ENCODE measurements around the gene CYB5R2.

The CYB5R2 gene

DNA sequence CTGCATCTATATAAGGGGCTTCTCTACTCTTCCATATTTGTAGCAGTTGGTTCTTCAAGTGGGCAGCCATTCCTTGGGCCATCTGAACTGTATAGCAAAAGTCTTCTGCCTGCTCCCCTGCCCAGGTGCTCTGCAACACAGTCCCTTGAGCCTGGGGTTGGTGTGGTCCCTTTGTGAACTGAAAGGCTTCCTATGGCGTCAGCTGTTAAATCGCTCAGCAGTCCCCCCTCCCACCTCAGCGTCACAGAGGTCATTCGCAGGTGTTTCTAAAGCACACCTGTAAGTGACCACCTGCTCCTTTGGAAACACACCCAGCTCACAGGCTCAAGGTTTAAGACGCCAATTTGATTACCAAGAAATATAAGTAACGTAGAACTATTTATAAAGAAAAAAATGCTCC is 37.0 kb downstream of the CYB5R2 start:
- no peaks in the 10 kb centered on the region for H3K79me2 ChIP-seq (ENCODE audit: control insufficient read depth, insufficient read depth, low read length)
- no CpG with 5 or more reads among the region's 6 CpGs for WGBS (ENCODE audit: extremely low coverage, insufficient coverage, low lambda C conversion rate)
- H3K4me2 ChIP-seq (ENCODE audit: low read length) = no peak overlapping the region
- no peak overlapping the region for H2BK5ac ChIP-seq (ENCODE audit: low read length)
- no peak overlapping the region for H2BK15ac ChIP-seq (replicated peaks; ENCODE audit: low read depth)
- H4K5ac ChIP-seq (ENCODE audit: low read length) = no peak overlapping the region
- no peak overlapping the region for H3K56ac ChIP-seq (ENCODE audit: low read length)
- H3K79me1 ChIP-seq (ENCODE audit: low read length) = no peaks in the 10 kb centered on the region
- H3K18ac ChIP-seq (ENCODE audit: low read length) = no peak overlapping the region
- no peak overlapping the region for H3K23ac ChIP-seq (ENCODE audit: low read length)
- H3K27me3 ChIP-seq (ENCODE audit: insufficient read depth, low read length, poor library complexity) = no peaks in the 10 kb centered on the region
- no peak for DNase-seq
- peaks cover 4% of the 10 kb centered on the region for H3K36me3 ChIP-seq (ENCODE audit: control insufficient read depth, insufficient read depth, low read length)
- H3K4me1 ChIP-seq (ENCODE audit: control insufficient read depth, low read depth, low read length) = no peaks in the 10 kb centered on the region
- H2AK5ac ChIP-seq (ENCODE audit: low read length) = no peak overlapping the region
- no peak overlapping the region for H3K4ac ChIP-seq (ENCODE audit: low read depth, low read length)
- no peak overlapping the region for H4K8ac ChIP-seq (ENCODE audit: low read depth, low read length)
- H3K27ac ChIP-seq (ENCODE audit: low read depth, low read length) = no peak overlapping the region
- H2BK120ac ChIP-seq (ENCODE audit: low read depth, low read length) = no peak overlapping the region
- no peak overlapping the region for H3K9ac ChIP-seq (ENCODE audit: low read length)
- H3K4me3 ChIP-seq (ENCODE audit: low read length) = no peak overlapping the region

DNA sequence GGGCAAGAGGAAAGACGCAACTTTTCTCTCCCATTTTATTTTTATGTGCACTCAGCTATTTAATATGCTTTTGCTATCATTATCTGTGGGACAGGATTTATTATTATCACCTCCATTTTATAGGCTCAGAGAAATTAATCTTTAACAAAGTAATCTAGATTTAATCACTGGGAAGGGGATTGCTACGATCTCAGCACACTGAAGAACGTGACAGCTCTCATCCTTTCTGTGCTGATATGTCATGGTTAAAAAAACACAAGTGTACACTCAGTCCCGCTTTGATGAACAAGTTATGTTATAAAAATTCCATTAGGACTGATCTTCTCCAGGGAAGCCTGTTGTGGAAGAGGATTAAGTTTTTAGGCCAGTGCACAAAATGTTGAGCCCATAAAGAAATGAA is 37.6 kb downstream of the CYB5R2 start:
- no peak overlapping the region for H2BK15ac ChIP-seq (replicated peaks; ENCODE audit: low read depth)
- no peak overlapping the region for H3K18ac ChIP-seq (ENCODE audit: low read length)
- H3K23ac ChIP-seq (ENCODE audit: low read length) = no peak overlapping the region
- H2AK5ac ChIP-seq (ENCODE audit: low read length) = no peak overlapping the region
- H3K4me3 ChIP-seq (ENCODE audit: low read length) = no peak overlapping the region
- no peak overlapping the region for H3K4me2 ChIP-seq (ENCODE audit: low read length)
- no peak overlapping the region for H2BK5ac ChIP-seq (ENCODE audit: low read length)
- H3K4me1 ChIP-seq (ENCODE audit: control insufficient read depth, low read depth, low read length) = no peaks in the 10 kb centered on the region
- H4K8ac ChIP-seq (ENCODE audit: low read depth, low read length) = no peak overlapping the region
- H3K36me3 ChIP-seq (ENCODE audit: control insufficient read depth, insufficient read depth, low read length) = peaks cover 4% of the 10 kb centered on the region
- H3K27me3 ChIP-seq (ENCODE audit: insufficient read depth, low read length, poor library complexity) = no peaks in the 10 kb centered on the region
- no peak overlapping the region for H4K5ac ChIP-seq (ENCODE audit: low read length)
- no peak overlapping the region for H3K27ac ChIP-seq (ENCODE audit: low read depth, low read length)
- no peak overlapping the region for H2BK120ac ChIP-seq (ENCODE audit: low read depth, low read length)
- no peak for DNase-seq
- no peak overlapping the region for H3K9ac ChIP-seq (ENCODE audit: low read length)
- no CpG with 5 or more reads among the region's 4 CpGs for WGBS (ENCODE audit: extremely low coverage, insufficient coverage, low lambda C conversion rate)
- H3K79me2 ChIP-seq (ENCODE audit: control insufficient read depth, insufficient read depth, low read length) = no peaks in the 10 kb centered on the region
- H3K56ac ChIP-seq (ENCODE audit: low read length) = no peak overlapping the region
- no peaks in the 10 kb centered on the region for H3K79me1 ChIP-seq (ENCODE audit: low read length)
- no peak overlapping the region for H3K4ac ChIP-seq (ENCODE audit: low read depth, low read length)

DNA sequence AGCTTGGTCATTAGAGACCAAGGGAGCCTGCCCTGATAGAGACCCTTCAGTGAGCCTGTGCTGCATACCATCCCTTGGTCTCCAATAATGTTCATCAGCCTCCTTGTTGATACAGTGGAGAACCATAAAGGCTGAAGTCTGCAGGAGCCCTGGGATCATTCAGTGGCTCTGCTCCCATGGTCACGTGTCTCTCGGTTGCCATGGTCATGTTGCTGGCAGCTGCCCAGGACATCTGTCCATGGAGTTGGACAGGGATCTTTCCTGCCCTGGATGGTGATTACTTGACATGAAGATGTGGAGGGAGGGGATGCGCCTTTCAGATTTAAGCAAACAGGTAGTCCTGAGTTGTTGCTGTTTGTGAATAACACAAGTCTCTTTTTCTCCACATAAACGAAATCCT is 38.2 kb downstream of the CYB5R2 start:
- no peaks in the 10 kb centered on the region for H3K79me2 ChIP-seq (ENCODE audit: control insufficient read depth, insufficient read depth, low read length)
- no peak overlapping the region for H4K5ac ChIP-seq (ENCODE audit: low read length)
- H3K9ac ChIP-seq (ENCODE audit: low read length) = no peak overlapping the region
- no peak overlapping the region for H3K23ac ChIP-seq (ENCODE audit: low read length)
- no peak overlapping the region for H3K18ac ChIP-seq (ENCODE audit: low read length)
- H3K27ac ChIP-seq (ENCODE audit: low read depth, low read length) = no peak overlapping the region
- no peaks in the 10 kb centered on the region for H3K4me1 ChIP-seq (ENCODE audit: control insufficient read depth, low read depth, low read length)
- no peak overlapping the region for H2BK5ac ChIP-seq (ENCODE audit: low read length)
- no peak overlapping the region for H4K8ac ChIP-seq (ENCODE audit: low read depth, low read length)
- no peak overlapping the region for H2BK15ac ChIP-seq (replicated peaks; ENCODE audit: low read depth)
- no peak for DNase-seq
- H3K4me2 ChIP-seq (ENCODE audit: low read length) = no peak overlapping the region
- peaks cover 4% of the 10 kb centered on the region for H3K36me3 ChIP-seq (ENCODE audit: control insufficient read depth, insufficient read depth, low read length)
- H2AK5ac ChIP-seq (ENCODE audit: low read length) = no peak overlapping the region
- H3K27me3 ChIP-seq (ENCODE audit: insufficient read depth, low read length, poor library complexity) = no peaks in the 10 kb centered on the region
- H3K4me3 ChIP-seq (ENCODE audit: low read length) = no peak overlapping the region
- no peaks in the 10 kb centered on the region for H3K79me1 ChIP-seq (ENCODE audit: low read length)
- no peak overlapping the region for H3K56ac ChIP-seq (ENCODE audit: low read length)
- no peak overlapping the region for H3K4ac ChIP-seq (ENCODE audit: low read depth, low read length)
- WGBS (ENCODE audit: extremely low coverage, insufficient coverage, low lambda C conversion rate) = no CpG with 5 or more reads among the region's 4 CpGs
- H2BK120ac ChIP-seq (ENCODE audit: low read depth, low read length) = no peak overlapping the region

DNA sequence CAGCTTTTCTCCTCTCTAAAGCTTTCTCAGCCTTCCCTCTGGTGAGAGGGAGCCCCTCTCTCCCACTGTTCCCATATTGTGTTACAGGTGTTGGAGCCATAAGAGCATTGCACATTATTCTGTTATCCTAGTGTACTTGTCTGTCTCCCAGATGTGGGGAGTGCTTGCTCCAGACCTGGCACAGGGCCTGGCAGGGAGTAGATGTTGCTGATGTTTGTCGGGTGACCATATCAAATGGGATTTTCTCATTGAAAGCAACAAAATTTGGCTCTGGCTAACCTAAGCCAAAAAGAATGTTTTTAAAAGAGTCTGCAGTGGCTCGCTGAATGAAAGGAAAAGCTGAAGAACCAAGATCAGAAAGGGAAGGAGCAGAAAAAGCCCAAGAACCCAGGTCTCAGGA is 41.1 kb downstream of the CYB5R2 start:
- Histone ChIP-seq H3K9ac (ENCODE audit: low read length) (no peak overlapping the region), H3K36me3 (ENCODE audit: control insufficient read depth, insufficient read depth, low read length) (peaks cover 6% of the 10 kb centered on the region), H3K27ac (ENCODE audit: low read depth, low read length) (no peak overlapping the region), H2BK120ac (ENCODE audit: low read depth, low read length) (no peak overlapping the region), H3K4me1 (ENCODE audit: control insufficient read depth, low read depth, low read length) (no peaks in the 10 kb centered on the region), H2BK15ac (replicated peaks; ENCODE audit: low read depth) (no peak overlapping the region), H3K4me3 (ENCODE audit: low read length) (no peak overlapping the region), H4K8ac (ENCODE audit: low read depth, low read length) (no peak overlapping the region), H2AK5ac (ENCODE audit: low read length) (no peak overlapping the region), H3K79me1 (ENCODE audit: low read length) (no peaks in the 10 kb centered on the region), H3K23ac (ENCODE audit: low read length) (no peak overlapping the region), H3K27me3 (ENCODE audit: insufficient read depth, low read length, poor library complexity) (no peaks in the 10 kb centered on the region), H2BK5ac (ENCODE audit: low read length) (no peak overlapping the region), H3K4ac (ENCODE audit: low read depth, low read length) (no peak overlapping the region), H3K79me2 (ENCODE audit: control insufficient read depth, insufficient read depth, low read length) (no peaks in the 10 kb centered on the region), H3K4me2 (ENCODE audit: low read length) (no peak overlapping the region), H3K18ac (ENCODE audit: low read length) (no peak overlapping the region), H3K56ac (ENCODE audit: low read length) (no peak overlapping the region), H4K5ac (ENCODE audit: low read length) (no peak overlapping the region)
- no peak for DNase-seq
- no CpG with 5 or more reads among the region's 2 CpGs for WGBS (ENCODE audit: extremely low coverage, insufficient coverage, low lambda C conversion rate)

DNA sequence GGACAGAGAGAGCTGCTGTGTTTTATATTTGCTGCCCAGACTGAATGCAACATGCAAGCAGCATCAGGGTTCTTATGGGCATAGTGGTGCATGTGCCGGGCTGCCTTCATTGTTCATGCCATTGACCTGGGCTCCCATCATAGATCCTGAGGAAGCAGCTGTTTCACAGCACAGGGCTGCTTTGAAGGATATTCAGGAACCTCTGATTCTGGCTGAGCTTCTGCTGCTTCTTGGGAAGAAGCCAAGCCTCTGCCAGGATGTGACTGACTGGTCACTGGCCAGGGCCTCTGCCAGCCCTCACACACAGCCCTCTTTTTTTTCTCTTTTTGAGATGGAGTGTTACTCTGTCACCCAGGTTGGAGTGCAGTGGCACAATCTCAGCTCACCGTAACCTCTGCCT is 43.3 kb downstream of the CYB5R2 start:
- no peak overlapping the region for H3K4me2 ChIP-seq (ENCODE audit: low read length)
- H3K4ac ChIP-seq (ENCODE audit: low read depth, low read length) = no peak overlapping the region
- WGBS (ENCODE audit: extremely low coverage, insufficient coverage, low lambda C conversion rate) = no CpG with 5 or more reads among the region's 2 CpGs
- no peak overlapping the region for H3K56ac ChIP-seq (ENCODE audit: low read length)
- no peak overlapping the region for H3K18ac ChIP-seq (ENCODE audit: low read length)
- H2BK15ac ChIP-seq (replicated peaks; ENCODE audit: low read depth) = no peak overlapping the region
- H3K4me1 ChIP-seq (ENCODE audit: control insufficient read depth, low read depth, low read length) = no peaks in the 10 kb centered on the region
- no peak overlapping the region for H2BK120ac ChIP-seq (ENCODE audit: low read depth, low read length)
- no peak overlapping the region for H4K8ac ChIP-seq (ENCODE audit: low read depth, low read length)
- no peak overlapping the region for H3K27ac ChIP-seq (ENCODE audit: low read depth, low read length)
- no peak for DNase-seq
- H2AK5ac ChIP-seq (ENCODE audit: low read length) = no peak overlapping the region
- peaks cover 3% of the 10 kb centered on the region for H3K36me3 ChIP-seq (ENCODE audit: control insufficient read depth, insufficient read depth, low read length)
- no peak overlapping the region for H3K9ac ChIP-seq (ENCODE audit: low read length)
- H3K79me2 ChIP-seq (ENCODE audit: control insufficient read depth, insufficient read depth, low read length) = no peaks in the 10 kb centered on the region
- H4K5ac ChIP-seq (ENCODE audit: low read length) = no peak overlapping the region
- H3K4me3 ChIP-seq (ENCODE audit: low read length) = no peak overlapping the region
- H2BK5ac ChIP-seq (ENCODE audit: low read length) = no peak overlapping the region
- no peaks in the 10 kb centered on the region for H3K27me3 ChIP-seq (ENCODE audit: insufficient read depth, low read length, poor library complexity)
- H3K79me1 ChIP-seq (ENCODE audit: low read length) = no peaks in the 10 kb centered on the region
- no peak overlapping the region for H3K23ac ChIP-seq (ENCODE audit: low read length)

DNA sequence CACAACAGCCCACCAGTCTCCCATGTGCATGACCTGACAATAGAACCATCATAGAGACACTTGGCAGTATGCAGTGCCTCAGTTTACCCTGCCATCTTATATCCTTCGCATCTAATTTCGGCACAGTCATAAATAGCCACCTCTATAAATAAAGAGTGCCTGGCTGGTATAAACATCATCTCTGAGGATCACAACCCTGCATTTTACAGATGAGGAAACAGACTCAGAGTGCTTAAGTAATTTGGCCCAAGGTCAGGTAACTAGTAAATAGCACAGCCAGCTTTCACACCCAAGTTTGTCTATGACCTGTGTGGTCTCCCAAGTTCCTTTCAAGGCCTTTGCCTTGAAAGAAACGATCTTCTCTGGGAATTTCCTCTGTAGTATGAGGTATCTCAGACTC is 44.6 kb downstream of the CYB5R2 start:
- Histone ChIP-seq H3K4me3 (ENCODE audit: low read length) (no peak overlapping the region), H3K27me3 (ENCODE audit: insufficient read depth, low read length, poor library complexity) (no peaks in the 10 kb centered on the region), H3K4ac (ENCODE audit: low read depth, low read length) (no peak overlapping the region), H3K9ac (ENCODE audit: low read length) (no peak overlapping the region), H2BK5ac (ENCODE audit: low read length) (no peak overlapping the region), H4K8ac (ENCODE audit: low read depth, low read length) (no peak overlapping the region), H3K4me1 (ENCODE audit: control insufficient read depth, low read depth, low read length) (no peaks in the 10 kb centered on the region), H3K27ac (ENCODE audit: low read depth, low read length) (no peak overlapping the region), H3K18ac (ENCODE audit: low read length) (no peak overlapping the region), H2AK5ac (ENCODE audit: low read length) (no peak overlapping the region), H3K4me2 (ENCODE audit: low read length) (no peak overlapping the region), H3K79me1 (ENCODE audit: low read length) (no peaks in the 10 kb centered on the region), H2BK15ac (replicated peaks; ENCODE audit: low read depth) (no peak overlapping the region), H3K56ac (ENCODE audit: low read length) (no peak overlapping the region), H2BK120ac (ENCODE audit: low read depth, low read length) (no peak overlapping the region), H3K23ac (ENCODE audit: low read length) (no peak overlapping the region), H3K36me3 (ENCODE audit: control insufficient read depth, insufficient read depth, low read length) (peaks cover 3% of the 10 kb centered on the region), H4K5ac (ENCODE audit: low read length) (no peak overlapping the region), H3K79me2 (ENCODE audit: control insufficient read depth, insufficient read depth, low read length) (no peaks in the 10 kb centered on the region)
- DNase-seq = no peak
- no CpG with 5 or more reads among the region's 3 CpGs for WGBS (ENCODE audit: extremely low coverage, insufficient coverage, low lambda C conversion rate)

All from mesendoderm (in vitro differentiated cells).